HEK293T (cell line): ENCODE measurements around the gene JAZF1.

Source experiments
- CTCF ChIA-PET: fragments of 350-600 bp; formaldehyde crosslinking; extraction: SDS; loops from one replicate; lab custom pipeline; 2021; ENCODE audit warnings: antibody characterized with exemption, inconsistent platforms; lab: Yijun Ruan, JAX
- POLR2A ChIA-PET: fragments of 350-600 bp; formaldehyde crosslinking; extraction: SDS; loops from one replicate; lab custom pipeline; 2020; ENCODE audit warnings: antibody characterized with exemption, inconsistent platforms; lab: Yijun Ruan, JAX
- DNase-seq: peaks from one replicate; pipeline ENCODE4 v3.0.0; 2012; ENCODE audit warnings: mixed read lengths; ENCODE audit errors: extremely low spot score
- ARNT ChIP-seq: fragments of 450-650 bp; IDR thresholded peaks from 2 replicates; pipeline ENCODE4 v1.6.1; 2017; ENCODE audit warnings: mild to moderate bottlenecking
- BHLHE40 ChIP-seq: fragments of 450-650 bp; IDR thresholded peaks from 2 replicates; pipeline ENCODE4 v1.6.1; 2016; ENCODE audit warnings: mild to moderate bottlenecking, moderate library complexity, borderline replicate concordance
- CTBP1 ChIP-seq: fragments of 450-650 bp; IDR thresholded peaks from 2 replicates; pipeline ENCODE4 v1.6.1; 2016; ENCODE audit warnings: borderline replicate concordance
- ELF4 ChIP-seq: fragments of 450-650 bp; IDR thresholded peaks from 2 replicates; pipeline ENCODE4 v1.6.1; 2017; ENCODE audit warnings: antibody characterized with exemption
- FOXA1 ChIP-seq: fragments of 450-650 bp; IDR thresholded peaks from 2 replicates; pipeline ENCODE4 v1.6.1; 2016; ENCODE audit warnings: mild to moderate bottlenecking
- FOXK2 ChIP-seq: fragments of 450-650 bp; IDR thresholded peaks from 2 replicates; pipeline ENCODE4 v1.6.1; 2016; ENCODE audit warnings: mild to moderate bottlenecking
- FOXM1 ChIP-seq: fragments of 450-650 bp; IDR thresholded peaks from 2 replicates; pipeline ENCODE4 v1.6.1; 2017; ENCODE audit warnings: mild to moderate bottlenecking, borderline replicate concordance
- HDGF ChIP-seq: fragments of 450-650 bp; IDR thresholded peaks from 2 replicates; pipeline ENCODE4 v1.6.1; 2017; ENCODE audit warnings: antibody characterized with exemption, borderline replicate concordance
- L3MBTL2 ChIP-seq: fragments of 450-650 bp; conservative IDR thresholded peaks from 2 replicates; pipeline ENCODE4 v1.6.1; 2016; ENCODE audit warnings: mild to moderate bottlenecking
- LEF1 ChIP-seq: fragments of 450-650 bp; IDR thresholded peaks from 2 replicates; pipeline ENCODE4 v1.6.1; 2017; ENCODE audit warnings: mild to moderate bottlenecking, borderline replicate concordance
- NFRKB ChIP-seq: fragments of 450-650 bp; IDR thresholded peaks from 2 replicates; pipeline ENCODE4 v1.6.1; 2016; ENCODE audit warnings: mild to moderate bottlenecking, moderate library complexity
- SP1 ChIP-seq: fragments of 450-650 bp; IDR thresholded peaks from 2 replicates; pipeline ENCODE4 v1.6.1; 2017
- SUZ12 ChIP-seq: fragments of 450-650 bp; IDR thresholded peaks from 2 replicates; pipeline ENCODE4 v1.6.1; 2016; ENCODE audit warnings: mild to moderate bottlenecking
- TARDBP ChIP-seq: fragments of 450-650 bp; IDR thresholded peaks from 2 replicates; pipeline ENCODE4 v1.6.1; 2016
- ZNF384 ChIP-seq: fragments of 450-650 bp; IDR thresholded peaks from 2 replicates; pipeline ENCODE4 v1.6.1; 2016
- TF ChIP-seq, protein P1 (sequence below): fragments of 450-650 bp; IDR thresholded peaks from 2 replicates; pipeline ENCODE4 v1.6.1; 2016

Gene JAZF1

DNA sequence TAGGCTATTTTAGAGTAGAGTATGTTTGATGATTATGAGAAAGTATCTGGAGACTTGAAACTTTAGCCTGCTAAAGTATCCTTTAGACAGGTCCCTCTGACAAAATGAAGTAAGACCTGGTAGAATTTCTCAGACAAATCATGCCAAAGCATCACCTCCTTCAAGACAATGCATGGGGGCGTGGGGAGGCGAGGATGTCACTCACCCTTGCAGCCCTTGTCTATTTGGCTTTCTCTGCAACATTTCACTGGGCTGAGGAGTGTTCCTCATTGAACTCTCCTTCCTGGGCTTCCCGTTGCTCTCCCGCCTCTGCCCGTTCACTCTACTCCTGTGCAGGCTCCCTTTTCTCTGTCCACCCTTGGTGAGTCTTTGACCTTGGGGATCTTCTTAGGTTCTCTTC, 98.5 kb downstream of the JAZF1 start:
- no peak for TF ChIP-seq SUZ12
- no peak for TF ChIP-seq FOXA1
- TF ChIP-seq ELF4, result no peak
- TF ChIP-seq ARNT, result no peak
- TF ChIP-seq, protein P1, sequence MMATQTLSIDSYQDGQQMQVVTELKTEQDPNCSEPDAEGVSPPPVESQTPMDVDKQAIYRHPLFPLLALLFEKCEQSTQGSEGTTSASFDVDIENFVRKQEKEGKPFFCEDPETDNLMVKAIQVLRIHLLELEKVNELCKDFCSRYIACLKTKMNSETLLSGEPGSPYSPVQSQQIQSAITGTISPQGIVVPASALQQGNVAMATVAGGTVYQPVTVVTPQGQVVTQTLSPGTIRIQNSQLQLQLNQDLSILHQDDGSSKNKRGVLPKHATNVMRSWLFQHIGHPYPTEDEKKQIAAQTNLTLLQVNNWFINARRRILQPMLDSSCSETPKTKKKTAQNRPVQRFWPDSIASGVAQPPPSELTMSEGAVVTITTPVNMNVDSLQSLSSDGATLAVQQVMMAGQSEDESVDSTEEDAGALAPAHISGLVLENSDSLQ, result no peak
- TF ChIP-seq SP1, result no peak
- DNase-seq, result no peak
- ChIA-PET CTCF (interaction anchor here (0.6 to 1.5 kb wide), 2 partner anchors 16 to 20 kb away, joined by 7 to 8 read pairs; no protein-coding TSS in a partner anchor), POLR2A (no interaction called here)

DNA sequence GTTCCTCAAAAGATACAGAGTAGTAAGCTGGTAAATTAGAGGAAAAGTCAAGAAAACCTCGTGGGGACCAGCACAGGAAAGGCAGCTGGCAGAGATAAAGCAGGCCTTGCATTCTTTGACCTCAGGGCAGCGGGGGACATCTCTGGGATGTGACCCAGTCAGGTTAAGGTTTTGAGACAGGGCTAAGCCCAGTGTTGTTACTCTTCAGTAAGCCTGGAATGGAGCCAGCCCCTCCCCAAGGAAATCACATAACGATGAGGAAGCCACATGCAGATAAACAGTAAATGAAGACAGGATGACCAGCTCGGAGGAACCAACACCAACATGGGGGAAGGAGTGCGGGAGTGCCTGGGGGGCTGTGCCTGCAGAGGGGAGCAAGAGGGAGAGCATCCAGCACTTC, 99.6 kb downstream of the JAZF1 start:
- ChIA-PET CTCF (interaction anchor here (1.4 to 2.9 kb wide), 3 partner anchors 13 to 20 kb away, joined by 5 to 12 read pairs (median 6); no protein-coding TSS in a partner anchor), POLR2A (interaction anchor here (1.0 kb wide), 1 partner anchor 19 kb away, joined by 3 read pairs; no protein-coding TSS in a partner anchor)
- TF ChIP-seq L3MBTL2 (no peak), HDGF (no peak), SUZ12 (no peak)
- TF ChIP-seq, protein P1, result no peak
- no peak for DNase-seq

DNA sequence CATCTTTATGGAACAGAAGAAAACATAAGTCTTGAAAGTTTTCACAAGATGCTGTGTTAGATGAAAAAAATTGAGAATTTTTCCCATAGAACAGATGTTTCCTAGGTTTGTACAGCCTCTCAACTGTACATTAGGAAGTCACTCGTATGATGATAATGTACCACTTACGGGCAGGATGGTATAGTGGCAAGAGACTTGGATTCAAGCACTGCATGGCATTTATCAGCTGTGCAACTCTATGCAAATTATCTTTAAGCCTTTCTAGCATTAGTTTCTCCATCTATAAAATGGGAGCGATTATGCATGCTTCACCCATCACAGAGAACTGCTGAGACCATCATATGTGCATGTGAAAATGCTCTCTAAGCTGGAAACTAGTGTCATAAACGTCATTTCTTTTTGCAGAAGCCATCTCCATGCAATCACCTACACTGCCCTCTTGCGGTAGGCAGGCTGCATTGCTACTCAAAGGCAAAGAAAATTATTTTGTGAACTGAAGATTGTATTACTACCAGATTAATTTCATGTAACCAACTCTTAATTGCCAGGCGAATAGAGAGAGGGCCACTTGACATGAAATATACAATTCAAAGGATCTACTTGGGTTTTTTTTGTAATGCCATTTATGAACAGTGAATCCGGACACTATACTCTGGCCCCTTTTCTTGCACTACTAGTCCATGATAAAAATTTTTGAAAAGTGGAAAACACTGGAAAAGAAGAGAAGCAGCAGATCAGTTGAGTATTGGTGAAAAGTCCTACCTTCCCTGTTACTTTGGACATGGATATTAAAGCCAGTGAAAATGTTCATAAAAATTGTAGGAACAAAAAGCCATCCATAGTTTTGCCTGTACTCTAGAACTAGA, 102.3 kb downstream of the JAZF1 start:
- TF ChIP-seq FOXM1, result no peak
- TF ChIP-seq FOXK2, result no peak
- no peak for TF ChIP-seq ZNF384
- TF ChIP-seq BHLHE40, result no peak
- TF ChIP-seq, protein P1, result no peak
- no peak for TF ChIP-seq SP1
- no peak for TF ChIP-seq SUZ12
- TF ChIP-seq L3MBTL2, result no peak
- TF ChIP-seq HDGF, result no peak
- no peak for TF ChIP-seq FOXA1
- no peak for TF ChIP-seq NFRKB
- no peak for TF ChIP-seq TARDBP
- peak; percentile 60 for DNase-seq
- POLR2A ChIA-PET, result interaction anchor here (1.0 kb wide), 1 partner anchor 16 kb away, joined by 4 read pairs; no protein-coding TSS in a partner anchor
- CTCF ChIA-PET, result interaction anchor here (0.7 to 2.1 kb wide), 8 partner anchors 10 to 882 kb away, joined by 3 to 27 read pairs (median 4); no protein-coding TSS in a partner anchor

DNA sequence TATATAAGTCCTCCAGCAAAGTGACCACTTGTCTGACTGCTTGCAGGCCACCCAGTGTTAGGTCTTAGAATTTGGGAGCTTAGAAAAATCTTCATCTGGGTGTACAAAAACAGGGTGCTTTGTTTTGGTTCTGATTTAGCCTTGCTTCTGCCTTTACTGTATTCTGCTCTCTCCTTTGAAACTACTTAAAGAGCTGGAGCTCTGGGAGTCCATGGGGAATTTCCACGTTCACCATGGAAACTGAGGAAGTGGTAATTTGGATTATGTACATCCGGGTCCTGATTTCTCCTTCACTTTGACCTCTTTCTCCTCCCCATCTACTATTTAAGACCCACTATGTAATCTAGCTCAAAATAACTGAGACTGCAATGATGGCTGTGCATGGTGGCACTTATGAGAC, 103.0 kb downstream of the JAZF1 start:
- no peak for DNase-seq
- CTCF ChIA-PET, result interaction anchor here (0.6 to 2.1 kb wide), 8 partner anchors 9 to 881 kb away, joined by 3 to 27 read pairs (median 4); no protein-coding TSS in a partner anchor
- no peak for TF ChIP-seq CTBP1
- no peak for TF ChIP-seq FOXK2
- TF ChIP-seq LEF1, result no peak
- no peak for TF ChIP-seq SP1
- no peak for TF ChIP-seq TARDBP
- no peak for TF ChIP-seq BHLHE40
- no peak for TF ChIP-seq ARNT
- TF ChIP-seq ELF4, result no peak
- no peak for TF ChIP-seq FOXA1
- TF ChIP-seq ZNF384, result no peak
- POLR2A ChIA-PET, result interaction anchor here (1.0 kb wide), 1 partner anchor 16 kb away, joined by 4 read pairs; no protein-coding TSS in a partner anchor

DNA sequence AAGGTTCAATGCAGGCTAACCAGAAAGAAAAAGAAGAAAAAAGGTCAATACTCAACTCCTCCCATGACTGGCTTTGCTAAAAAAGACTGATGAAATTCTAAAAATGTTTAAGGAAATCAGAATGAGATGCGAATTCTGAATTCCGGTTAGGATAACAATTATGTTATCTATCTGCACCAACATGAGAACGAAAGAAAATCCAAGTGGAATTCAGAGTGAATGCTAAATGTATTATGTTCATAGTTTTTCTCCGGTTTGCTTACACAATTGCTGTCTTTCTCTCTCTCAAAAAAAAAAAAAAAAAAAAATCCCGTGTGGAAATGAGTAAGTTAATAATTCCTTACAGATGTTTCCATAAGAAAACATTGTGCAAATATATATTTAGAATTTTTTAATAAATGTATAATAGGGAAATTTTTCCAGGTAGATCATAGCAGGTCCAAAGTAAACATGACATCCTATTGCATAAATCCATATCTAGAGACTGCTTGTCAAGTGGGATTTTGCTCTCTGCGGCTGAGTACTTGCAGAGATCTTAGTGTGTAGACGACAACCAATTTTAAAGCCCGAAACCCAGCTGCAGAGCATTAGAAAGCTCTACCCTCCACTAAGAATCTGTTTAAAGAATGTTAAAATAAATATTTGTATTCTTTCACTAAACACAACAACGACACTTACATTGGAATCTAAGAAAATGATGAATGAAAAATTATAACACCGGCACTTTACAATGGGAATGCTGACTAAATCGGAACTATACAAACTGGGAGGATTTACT, 104.0 kb downstream of the JAZF1 start:
- CTCF ChIA-PET, result interaction anchor here (0.6 to 2.1 kb wide), 5 partner anchors 15 to 24 kb away, joined by 3 to 27 read pairs (median 4); no protein-coding TSS in a partner anchor
- POLR2A ChIA-PET, result no interaction called here
- no peak for DNase-seq
- no peak for TF ChIP-seq LEF1
- TF ChIP-seq SP1, result no peak
- TF ChIP-seq, protein P1, result no peak
- no peak for TF ChIP-seq FOXM1
